ENCODE results near the gene SNPH.

Gene SNPH

GRCh38 chr20:1320902-1321653 lies 55.0 kb downstream of the SNPH start:
- no peaks in the 10 kb centered on the region for H3F3A ChIP-seq (ENCODE audit: control insufficient read depth, insufficient read depth)

DNA sequence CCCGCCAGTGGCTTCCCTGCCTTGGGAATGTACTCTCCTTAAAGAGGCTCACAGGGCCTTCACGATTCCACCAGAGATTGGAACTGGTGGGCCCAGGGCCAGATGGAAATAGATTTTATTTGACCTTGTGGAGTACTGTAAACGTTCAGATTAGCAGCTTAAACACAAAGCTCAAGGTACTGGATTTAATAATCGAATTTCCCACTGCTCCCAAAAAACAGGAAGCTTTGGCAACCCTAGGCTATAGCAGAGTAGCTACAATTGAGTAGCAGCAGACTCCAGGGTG lies 55.5 kb downstream of the SNPH start:
- H3K4me2 ChIP-seq (ENCODE audit: low read length): no peak overlapping the region
- H3K9me3 ChIP-seq (ENCODE audit: control insufficient read depth, insufficient read depth, low read length): no peaks in the 10 kb centered on the region
- H3K27ac ChIP-seq (ENCODE audit: low read depth, low read length): no peak overlapping the region
- H3K4me3 ChIP-seq (ENCODE audit: low read length): no peak overlapping the region
- TF ChIP-seq CTCF (IDR thresholded peaks at IDR 0.05; ENCODE audit: low read depth, low read length, poor library complexity, severe bottlenecking): no peak
- no peak for TF ChIP-seq EZH2phosphoT487 (IDR thresholded peaks at IDR 0.05; ENCODE audit: borderline replicate concordance, low read length)
- peaks cover 16% of the 10 kb centered on the region for H3K4me1 ChIP-seq (ENCODE audit: control insufficient read depth, low read length)
- H3K36me3 ChIP-seq (ENCODE audit: control insufficient read depth, low read length): peaks cover 5% of the 10 kb centered on the region
- H3K27me3 ChIP-seq (ENCODE audit: control insufficient read depth, low read length): peaks cover 13% of the 10 kb centered on the region
- no peaks in the 10 kb centered on the region for H3K9me2 ChIP-seq (replicated peaks; ENCODE audit: control insufficient read depth, low read length)
- peaks cover 14% of the 10 kb centered on the region for H3K79me2 ChIP-seq (ENCODE audit: control insufficient read depth, low read length)
- H4K20me1 ChIP-seq (ENCODE audit: control insufficient read depth, insufficient read depth, low read depth, low read length): peaks cover under 1% of the 10 kb centered on the region
- no peaks in the 10 kb centered on the region for H3F3A ChIP-seq (ENCODE audit: control insufficient read depth, insufficient read depth)

More at GRCh38 chr20:1320902-1321653, 55.0 kb downstream of the SNPH start:
- Histone ChIP-seq H3K79me2 (ENCODE audit: control insufficient read depth, low read length) (peaks cover 9% of the 10 kb centered on the region), H3K27ac (ENCODE audit: low read depth, low read length) (no peak overlapping the region), H3K4me2 (ENCODE audit: low read length) (no peak overlapping the region), H3K9me3 (ENCODE audit: control insufficient read depth, insufficient read depth, low read length) (no peaks in the 10 kb centered on the region), H4K20me1 (ENCODE audit: control insufficient read depth, insufficient read depth, low read depth, low read length) (no peaks in the 10 kb centered on the region; the same call in 1 of the 2 replicates), H3K27me3 (ENCODE audit: control insufficient read depth, low read length) (peaks cover 15% of the 10 kb centered on the region), H3K36me3 (ENCODE audit: control insufficient read depth, low read length) (peaks cover 3% of the 10 kb centered on the region; the same call in 1 of the 2 replicates), H3K9me2 (replicated peaks; ENCODE audit: control insufficient read depth, low read length) (no peaks in the 10 kb centered on the region), H3K4me1 (ENCODE audit: control insufficient read depth, low read length) (peaks cover 11% of the 10 kb centered on the region), H3K4me3 (ENCODE audit: low read length) (no peak overlapping the region)
- TF ChIP-seq CTCF (IDR thresholded peaks at IDR 0.05; ENCODE audit: low read depth, low read length, poor library complexity, severe bottlenecking) (no peak), EZH2phosphoT487 (IDR thresholded peaks at IDR 0.05; ENCODE audit: borderline replicate concordance, low read length) (no peak)

DNA sequence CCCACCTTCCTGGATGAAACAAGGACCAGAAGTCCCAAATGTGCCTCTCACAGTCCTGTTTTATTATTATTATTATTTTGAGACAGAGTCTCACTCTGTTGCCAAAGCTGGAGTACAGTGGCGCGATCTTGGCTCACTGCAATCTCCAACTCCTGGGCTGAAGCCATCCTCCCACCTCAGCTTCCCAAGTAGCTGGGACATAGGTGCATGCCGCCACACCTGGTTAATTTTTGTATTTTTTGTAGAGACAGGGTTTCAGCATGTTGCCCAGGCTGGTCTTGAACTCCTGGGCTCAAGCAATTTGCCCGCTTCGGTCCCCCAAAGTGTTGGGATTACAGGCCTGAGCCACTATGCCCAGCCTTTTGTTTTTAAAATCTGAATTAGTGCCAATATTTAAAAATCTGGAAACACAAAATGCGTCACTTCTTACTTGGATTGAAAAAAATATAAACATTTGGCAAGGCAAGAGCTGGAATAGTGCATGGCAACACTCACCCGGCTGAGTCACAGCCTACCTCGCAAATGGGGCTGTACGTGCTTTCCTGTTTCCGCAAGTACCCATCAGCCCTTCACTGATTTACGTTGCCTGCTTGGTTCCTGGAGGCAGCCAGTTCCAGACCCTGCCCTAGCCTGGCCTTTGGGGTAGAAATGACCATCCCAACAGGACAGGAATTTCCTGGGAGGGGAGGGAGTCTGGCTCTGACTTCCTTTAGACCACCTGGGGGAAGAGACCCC lies 56.6 kb downstream of the SNPH start:
- no peaks in the 10 kb centered on the region for H3F3A ChIP-seq (ENCODE audit: control insufficient read depth, insufficient read depth)
- H3K79me2 ChIP-seq (ENCODE audit: control insufficient read depth, low read length): peaks cover 25% of the 10 kb centered on the region
- H3K9me2 ChIP-seq (replicated peaks; ENCODE audit: control insufficient read depth, low read length): no peaks in the 10 kb centered on the region
- no peak overlapping the region for H3K4me2 ChIP-seq (ENCODE audit: low read length)
- no peaks in the 10 kb centered on the region for H3K9me3 ChIP-seq (ENCODE audit: control insufficient read depth, insufficient read depth, low read length)
- peaks cover 9% of the 10 kb centered on the region for H4K20me1 ChIP-seq (ENCODE audit: control insufficient read depth, insufficient read depth, low read depth, low read length)
- H3K4me3 ChIP-seq (ENCODE audit: low read length): no peak overlapping the region
- no peak overlapping the region for H3K27ac ChIP-seq (ENCODE audit: low read depth, low read length)
- H3K36me3 ChIP-seq (ENCODE audit: control insufficient read depth, low read length): peaks cover 15% of the 10 kb centered on the region
- TF ChIP-seq EZH2phosphoT487 (IDR thresholded peaks at IDR 0.05; ENCODE audit: borderline replicate concordance, low read length): no peak
- H3K4me1 ChIP-seq (ENCODE audit: control insufficient read depth, low read length): peaks cover 27% of the 10 kb centered on the region
- H3K27me3 ChIP-seq (ENCODE audit: control insufficient read depth, low read length): peaks cover 6% of the 10 kb centered on the region

DNA sequence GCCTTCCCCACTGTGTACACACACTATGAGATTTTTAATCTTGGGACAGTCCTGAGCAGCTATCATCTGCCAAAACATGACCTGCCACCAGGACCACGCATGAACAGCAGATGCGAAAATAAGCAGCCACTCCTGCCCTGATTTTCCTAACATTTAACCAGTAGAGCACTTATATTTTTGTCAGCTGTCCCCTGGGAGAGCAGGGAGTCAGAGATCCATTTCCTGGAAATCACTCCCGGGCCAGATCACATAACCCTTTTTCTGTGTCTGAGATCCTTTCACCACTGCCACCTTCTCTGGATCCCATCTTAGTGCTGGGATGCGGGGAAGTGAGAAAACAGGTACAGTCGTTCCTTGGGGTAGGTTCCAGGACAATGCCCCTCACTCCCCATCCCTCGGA lies 57.2 kb downstream of the SNPH start:
- Histone ChIP-seq H3K4me3 (ENCODE audit: low read length) (no peak overlapping the region), H3K9me3 (ENCODE audit: control insufficient read depth, insufficient read depth, low read length) (no peaks in the 10 kb centered on the region), H3K9me2 (replicated peaks; ENCODE audit: control insufficient read depth, low read length) (no peaks in the 10 kb centered on the region), H3K36me3 (ENCODE audit: control insufficient read depth, low read length) (peaks cover 19% of the 10 kb centered on the region), H3K79me2 (ENCODE audit: control insufficient read depth, low read length) (peaks cover 31% of the 10 kb centered on the region), H3K27me3 (ENCODE audit: control insufficient read depth, low read length) (no peaks in the 10 kb centered on the region; the same call in 1 of the 2 replicates), H4K20me1 (ENCODE audit: control insufficient read depth, insufficient read depth, low read depth, low read length) (peaks cover 9% of the 10 kb centered on the region), H3F3A (ENCODE audit: control insufficient read depth, insufficient read depth) (no peaks in the 10 kb centered on the region), H3K27ac (ENCODE audit: low read depth, low read length) (no peak overlapping the region), H3K4me1 (ENCODE audit: control insufficient read depth, low read length) (peaks cover 32% of the 10 kb centered on the region), H3K4me2 (ENCODE audit: low read length) (no peak overlapping the region)
- no peak for TF ChIP-seq EZH2phosphoT487 (IDR thresholded peaks at IDR 0.05; ENCODE audit: borderline replicate concordance, low read length)
- no peak for TF ChIP-seq CTCF (IDR thresholded peaks at IDR 0.05; ENCODE audit: low read depth, low read length, poor library complexity, severe bottlenecking)
